OCI-LY1 (cell line): ENCODE measurements around the gene ANKRD30B.
"Not testable (repeated sequence)": the region's sequence is repeated elsewhere in the genome, so short reads cannot be mapped to it uniquely, and the experiment has no call there.

Source experiments
- CTCF ChIP-seq: fragments of 200-600 bp; sonication (generic), shearing (Covaris generic); IDR thresholded peaks from 2 replicates; pipeline ENCODE4 v1.5.1; 2017; ENCODE audit warnings: mild to moderate bottlenecking, antibody characterized with exemption, low read length, moderate library complexity, mixed read lengths
- EZH2 ChIP-seq: fragments of 200-600 bp; sonication (generic), shearing (Covaris generic); IDR thresholded peaks from 2 replicates; pipeline ENCODE4 v1.8.0; 2017; ENCODE audit warnings: borderline replicate concordance, mixed run types, mild to moderate bottlenecking, antibody characterized with exemption, low read length, moderate library complexity, mixed read lengths

- TF ChIP-seq CTCF, EZH2: not testable (repeated sequence)
These were observed 93.6 kb downstream of the ANKRD30B start for GRCh38 chr18:14841607-14842006.
